Measurements from ENCODE around the gene ADAMTS6. TPM values are rescaled to one million over a fixed set of nuclear protein-coding genes. Genes with fewer than 3 reads are reported as not detected.

ADAMTS6 gene
- polyA plus RNA-seq, 2 of the 4 experiments (the other 2 are of a cell fraction): 0.22 to 0.66 TPM

DNA sequence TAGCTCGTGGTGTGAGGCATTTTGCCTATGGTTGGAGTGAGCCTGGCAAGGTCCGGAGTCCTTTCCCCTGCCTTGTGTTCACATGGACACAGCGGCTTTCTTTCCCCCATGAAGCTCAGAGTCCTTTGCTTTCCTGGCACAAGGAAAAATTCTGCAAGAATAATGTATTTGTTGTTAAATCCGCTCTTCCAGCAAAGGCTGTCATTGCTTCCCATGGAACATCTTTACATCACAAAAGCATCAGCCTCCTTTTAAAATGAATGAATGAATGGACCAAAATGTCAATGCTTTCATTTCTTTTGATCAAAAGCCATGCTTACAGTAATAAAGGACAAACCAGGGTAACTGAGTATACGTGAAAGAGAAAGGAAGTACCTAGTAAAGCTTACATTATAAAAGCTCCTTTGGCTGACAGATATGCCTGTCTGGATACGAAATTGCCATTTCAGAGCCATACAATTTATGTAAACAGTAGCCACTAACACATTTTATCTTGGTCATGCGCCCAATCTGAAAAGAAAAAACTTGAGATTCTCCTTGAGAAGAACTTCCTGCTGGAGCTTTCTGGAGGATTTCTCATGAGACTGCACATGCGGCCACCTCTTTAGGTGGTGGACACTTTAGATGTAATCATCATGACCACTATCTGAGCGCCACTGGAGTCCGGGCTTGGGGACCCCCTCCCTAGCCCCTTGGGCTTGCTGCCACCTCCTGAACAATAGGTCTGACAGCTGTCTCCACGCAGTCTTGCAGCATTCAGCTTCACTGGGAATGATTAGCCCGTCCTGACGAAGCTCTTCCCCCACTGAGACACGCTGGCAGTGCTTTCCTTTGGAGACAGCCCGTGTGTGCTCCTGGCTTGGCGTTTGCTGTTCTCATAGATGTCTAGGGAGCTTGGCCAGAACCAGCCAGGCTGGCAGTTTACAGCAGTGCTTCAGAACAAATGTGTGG, 355.9 kb downstream of the ADAMTS6 start:
- H3K4me1 ChIP-seq: no peaks in the 10 kb centered on the region
- ChIA-PET POLR2A (no interaction called here), CTCF (interaction anchor here (1.0 to 1.7 kb wide), 3 partner anchors 12 to 34 kb away, joined by 3 to 4 read pairs (median 3); no protein-coding TSS in a partner anchor)
- FAIRE-seq (no peak), DNase-seq (ENCODE audit: low read depth in 1 of 2, low spot score in 1 of 2) (no peak), ATAC-seq (no peak)
- TF ChIP-seq BCL3 (IDR thresholded peaks at IDR 0.05) (no peak), CBX8 (IDR thresholded peaks at IDR 0.05) (no peak), KDM5A (IDR thresholded peaks at IDR 0.05) (no peak), NFE2L2 (conservative IDR thresholded peaks at IDR 0.05; ENCODE audit: low read length) (no peak), ZC3H11A (IDR thresholded peaks at IDR 0.05) (no peak), ZSCAN20 (CRISPR knock-in tag; IDR thresholded peaks at IDR 0.05) (no peak), HEYL (CRISPR knock-in tag; IDR thresholded peaks at IDR 0.05) (no peak), HOXB13 (CRISPR knock-in tag; IDR thresholded peaks at IDR 0.05; ENCODE audit: low read depth) (no peak), EHMT2 (IDR thresholded peaks at IDR 0.05; ENCODE audit: low read depth) (no peak), JUNB (IDR thresholded peaks at IDR 0.05) (no peak), MAZ (IDR thresholded peaks at IDR 0.05; ENCODE audit: borderline replicate concordance, low read depth, low read length) (no peak), HOXA7 (CRISPR knock-in tag; IDR thresholded peaks at IDR 0.05) (no peak), HOXB5 (CRISPR knock-in tag; IDR thresholded peaks at IDR 0.05) (no peak), RFX5 (IDR thresholded peaks at IDR 0.05) (no peak), PHF8 (IDR thresholded peaks at IDR 0.05; ENCODE audit: borderline replicate concordance, low read depth) (no peak), POLR2AphosphoS2 (conservative IDR thresholded peaks at IDR 0.05; ENCODE audit: low read length) (no peak), SREBF2 (IDR thresholded peaks at IDR 0.05) (no peak), RCOR1 (IDR thresholded peaks at IDR 0.05; ENCODE audit: low read depth, low read length) (no peak), RAD21 (conservative IDR thresholded peaks at IDR 0.05 in 1 of 2, IDR thresholded peaks at IDR 0.05 in 1 of 2) (no peak)
- TF ChIP-seq, protein P1, sequence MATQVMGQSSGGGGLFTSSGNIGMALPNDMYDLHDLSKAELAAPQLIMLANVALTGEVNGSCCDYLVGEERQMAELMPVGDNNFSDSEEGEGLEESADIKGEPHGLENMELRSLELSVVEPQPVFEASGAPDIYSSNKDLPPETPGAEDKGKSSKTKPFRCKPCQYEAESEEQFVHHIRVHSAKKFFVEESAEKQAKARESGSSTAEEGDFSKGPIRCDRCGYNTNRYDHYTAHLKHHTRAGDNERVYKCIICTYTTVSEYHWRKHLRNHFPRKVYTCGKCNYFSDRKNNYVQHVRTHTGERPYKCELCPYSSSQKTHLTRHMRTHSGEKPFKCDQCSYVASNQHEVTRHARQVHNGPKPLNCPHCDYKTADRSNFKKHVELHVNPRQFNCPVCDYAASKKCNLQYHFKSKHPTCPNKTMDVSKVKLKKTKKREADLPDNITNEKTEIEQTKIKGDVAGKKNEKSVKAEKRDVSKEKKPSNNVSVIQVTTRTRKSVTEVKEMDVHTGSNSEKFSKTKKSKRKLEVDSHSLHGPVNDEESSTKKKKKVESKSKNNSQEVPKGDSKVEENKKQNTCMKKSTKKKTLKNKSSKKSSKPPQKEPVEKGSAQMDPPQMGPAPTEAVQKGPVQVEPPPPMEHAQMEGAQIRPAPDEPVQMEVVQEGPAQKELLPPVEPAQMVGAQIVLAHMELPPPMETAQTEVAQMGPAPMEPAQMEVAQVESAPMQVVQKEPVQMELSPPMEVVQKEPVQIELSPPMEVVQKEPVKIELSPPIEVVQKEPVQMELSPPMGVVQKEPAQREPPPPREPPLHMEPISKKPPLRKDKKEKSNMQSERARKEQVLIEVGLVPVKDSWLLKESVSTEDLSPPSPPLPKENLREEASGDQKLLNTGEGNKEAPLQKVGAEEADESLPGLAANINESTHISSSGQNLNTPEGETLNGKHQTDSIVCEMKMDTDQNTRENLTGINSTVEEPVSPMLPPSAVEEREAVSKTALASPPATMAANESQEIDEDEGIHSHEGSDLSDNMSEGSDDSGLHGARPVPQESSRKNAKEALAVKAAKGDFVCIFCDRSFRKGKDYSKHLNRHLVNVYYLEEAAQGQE (IDR thresholded peaks at IDR 0.05): no peak
- no peak overlapping the region for H3K4me3 ChIP-seq
- 68% methylated on average over 15 of the region's 16 CpGs for WGBS (ENCODE audit: missing lambda C conversion rate)
- no peak overlapping the region for H3K4me2 ChIP-seq
- no peaks in the 10 kb centered on the region for H3K9me3 ChIP-seq
- H3K27ac ChIP-seq: no peak overlapping the region

- FAIRE-seq: no peak
- TF ChIP-seq USF2 (IDR thresholded peaks at IDR 0.05) (no peak), RCOR1 (IDR thresholded peaks at IDR 0.05; ENCODE audit: low read depth, low read length) (no peak), JUN (IDR thresholded peaks at IDR 0.05) (no peak), CTCF (IDR thresholded peaks at IDR 0.05) (no peak), CEBPB (IDR thresholded peaks at IDR 0.05) (no peak), PHF8 (IDR thresholded peaks at IDR 0.05; ENCODE audit: borderline replicate concordance, low read depth) (no peak)
- TF ChIP-seq, protein P1 (IDR thresholded peaks at IDR 0.05): no peak
These were observed 359.8 kb downstream of the ADAMTS6 start for GRCh38 chr5:65121880-65122436.

More at GRCh38 chr5:65121880-65122436, 359.8 kb downstream of the ADAMTS6 start:
- DNase-seq (ENCODE audit: low read depth in 1 of 2, low spot score in 1 of 2) (no peak), ATAC-seq (no peak)
- Histone ChIP-seq H3K9me3 (peaks cover 6% of the 10 kb centered on the region; the same call in 1 of the 3 replicates), H3K4me2 (no peak overlapping the region), H3K4me1 (no peaks in the 10 kb centered on the region), H3K27ac (no peak overlapping the region), H3K4me3 (no peak overlapping the region)
- ChIA-PET POLR2A (no interaction called here), CTCF (interaction anchor here (2.3 kb wide), 1 partner anchor 18 kb away, joined by 6 read pairs; no protein-coding TSS in a partner anchor)
- 72% methylated on average over 10 of the region's 10 CpGs for WGBS (ENCODE audit: missing lambda C conversion rate)
